Activated CD8-positive, alpha-beta T cell treated with anti-CD3 and anti-CD28 coated beads for 36 hours (primary cell): ENCODE data around the gene TTLL12. TPM values are rescaled to one million over a fixed set of nuclear protein-coding genes. Genes with fewer than 3 reads are reported as not detected.

ENCODE experiments used
- ATAC-seq: fragments of 200-7000 bp; cut with Tn5 transposase; one replicate; pipeline ENCODE4 v1.10.0; 2021; ENCODE audit warnings: mild to moderate bottlenecking, moderate library complexity
- CTCF ChIA-PET: fragments of 350-600 bp; sonication (Branson Sonifier 250); formaldehyde crosslinking; loops from one replicate; lab custom pipeline; 2021; ENCODE audit warnings: antibody characterized with exemption; lab: Charles Lee
- POLR2A ChIA-PET: fragments of 350-600 bp; sonication (Branson Sonifier 250); formaldehyde crosslinking; loops from one replicate; lab custom pipeline; 2021; ENCODE audit warnings: antibody characterized with exemption; lab: Charles Lee
- DNase-seq: peaks from one replicate; pipeline ENCODE4 v3.0.0-alpha.2; 2020
- H3K27ac Mint-ChIP-seq: one replicate; pipeline ENCODE4 v1.8.0; 2021; ENCODE audit warnings: mild to moderate bottlenecking, mixed read lengths
- H3K27me3 Mint-ChIP-seq: one replicate; pipeline ENCODE4 v1.8.0; 2021; ENCODE audit warnings: mixed read lengths
- H3K36me3 Mint-ChIP-seq: one replicate; pipeline ENCODE4 v1.8.0; 2021; ENCODE audit warnings: low read depth, mixed read lengths
- H3K4me1 Mint-ChIP-seq: one replicate; pipeline ENCODE4 v1.8.0; 2021; ENCODE audit warnings: low read depth, mixed read lengths
- H3K4me3 Mint-ChIP-seq: one replicate; pipeline ENCODE4 v1.8.0; 2021; ENCODE audit warnings: mild to moderate bottlenecking, moderate library complexity, mixed read lengths
- H3K9me3 Mint-ChIP-seq: one replicate; pipeline ENCODE4 v1.8.0; 2021; ENCODE audit warnings: mixed read lengths
- CTCF ChIP-seq: fragments of 200-600 bp; IDR thresholded peaks from one replicate; pipeline ENCODE4 v1.8.0; 2022; ENCODE audit warnings: antibody characterized with exemption, mild to moderate bottlenecking
- intact Hi-C: fragments of 100-400 bp; cut with micrococcal nuclease; formaldehyde crosslinking; loops from one replicate; pipeline ENCODE4 v1.10.0; 2022
- total RNA-seq, 2 experiments: library from RNA; stranded (reverse); gene quantifications; one replicate each; pipeline ENCODE4 v1.2.3, GENCODE V29; 2021

Gene TTLL12
- total RNA-seq, 2 experiments from 2014 or later = 83.5 to 86.0 TPM

GRCh38 chr22:43181321-43182076 is 5.4 kb downstream of the TTLL12 start:
- H3K4me3 Mint-ChIP-seq = no peak overlapping the region
- no peak overlapping the region for H3K27ac Mint-ChIP-seq
- TF ChIP-seq CTCF = no peak
- POLR2A ChIA-PET = interaction anchor here (0.9 to 2.5 kb wide), 2 partner anchors 12 to 16 kb away, joined by 3 to 9 read pairs; no protein-coding TSS in a partner anchor
- peaks cover 54% of the 10 kb centered on the region for H3K36me3 Mint-ChIP-seq
- ATAC-seq (no peak), DNase-seq (no peak)
- no peaks in the 10 kb centered on the region for H3K9me3 Mint-ChIP-seq
- H3K27me3 Mint-ChIP-seq = no peaks in the 10 kb centered on the region
- CTCF ChIA-PET = no interaction called here
- intact Hi-C loops = no loop called here
- peaks cover 15% of the 10 kb centered on the region for H3K4me1 Mint-ChIP-seq

- no peak for TF ChIP-seq CTCF
- H3K9me3 Mint-ChIP-seq = no peaks in the 10 kb centered on the region
- DNase-seq (no peak), ATAC-seq (no peak)
- H3K27me3 Mint-ChIP-seq = no peaks in the 10 kb centered on the region
- ChIA-PET POLR2A (interaction anchor here (1.2 to 2.5 kb wide), 2 partner anchors 11 to 28 kb away, joined by 4 to 9 read pairs; no protein-coding TSS in a partner anchor), CTCF (no interaction called here)
- no peak overlapping the region for H3K27ac Mint-ChIP-seq
- peaks cover 52% of the 10 kb centered on the region for H3K36me3 Mint-ChIP-seq
- no peak overlapping the region for H3K4me3 Mint-ChIP-seq
- intact Hi-C loops = no loop called here
- H3K4me1 Mint-ChIP-seq = peaks cover 14% of the 10 kb centered on the region
Measured at GRCh38 chr22:43180670-43181069, 6.3 kb downstream of the TTLL12 start.

GRCh38 chr22:43179911-43180195 is 7.1 kb downstream of the TTLL12 start:
- H3K4me3 Mint-ChIP-seq = no peak overlapping the region
- CTCF ChIA-PET = no interaction called here
- H3K4me1 Mint-ChIP-seq = peaks cover 9% of the 10 kb centered on the region
- no peak for TF ChIP-seq CTCF
- H3K36me3 Mint-ChIP-seq = peaks cover 48% of the 10 kb centered on the region
- no peaks in the 10 kb centered on the region for H3K27me3 Mint-ChIP-seq
- ATAC-seq = no peak
- H3K9me3 Mint-ChIP-seq = no peaks in the 10 kb centered on the region
- POLR2A ChIA-PET = interaction anchor here (0.9 to 1.2 kb wide), 2 partner anchors 27 to 520 kb away, joined by 4 read pairs; no protein-coding TSS in a partner anchor
- H3K27ac Mint-ChIP-seq = no peak overlapping the region
- DNase-seq = no peak
- intact Hi-C loops = no loop called here

GRCh38 chr22:43179146-43179910 is 7.6 kb downstream of the TTLL12 start:
- ChIA-PET CTCF (no interaction called here), POLR2A (interaction anchor here (0.9 to 1.2 kb wide), 2 partner anchors 27 to 520 kb away, joined by 4 read pairs; no protein-coding TSS in a partner anchor)
- no peak for DNase-seq
- intact Hi-C loops = no loop called here
- H3K27ac Mint-ChIP-seq = no peak overlapping the region
- TF ChIP-seq CTCF = no peak
- H3K36me3 Mint-ChIP-seq = peaks cover 48% of the 10 kb centered on the region
- H3K9me3 Mint-ChIP-seq = no peaks in the 10 kb centered on the region
- ATAC-seq = no peak
- peaks cover 5% of the 10 kb centered on the region for H3K4me1 Mint-ChIP-seq
- no peak overlapping the region for H3K4me3 Mint-ChIP-seq
- no peaks in the 10 kb centered on the region for H3K27me3 Mint-ChIP-seq

GRCh38 chr22:43177479-43177878 is 9.5 kb downstream of the TTLL12 start:
- ChIA-PET POLR2A (no interaction called here), CTCF (no interaction called here)
- no peaks in the 10 kb centered on the region for H3K9me3 Mint-ChIP-seq
- no peak for TF ChIP-seq CTCF
- no peak overlapping the region for H3K27ac Mint-ChIP-seq
- peaks cover 49% of the 10 kb centered on the region for H3K36me3 Mint-ChIP-seq
- no peak overlapping the region for H3K4me3 Mint-ChIP-seq
- intact Hi-C loops = no loop called here
- ATAC-seq (no peak), DNase-seq (no peak)
- H3K4me1 Mint-ChIP-seq = no peaks in the 10 kb centered on the region
- no peaks in the 10 kb centered on the region for H3K27me3 Mint-ChIP-seq
